ENCODE data around the gene NPC1L1. TPM values are rescaled to one million over a fixed set of nuclear protein-coding genes. Genes with fewer than 3 reads are reported as not detected.

Gene NPC1L1
- total RNA-seq, result under 1 TPM in 2 of 3 donors, not detected in 1; 0.10 to 0.16 TPM
- not detected for total RNA-seq (2013)

- intact Hi-C loops (cut with micrococcal nuclease), result no loop called here
- Histone ChIP-seq H3K27ac (ENCODE audit: low read length) (no peak within 1 kb of the TSS), H3K4me3 (ENCODE audit: low read length) (no peak within 1 kb of the TSS), H3K4me1 (ENCODE audit: control insufficient read depth, insufficient read depth, low read length) (no peaks in the 10 kb centered on the region), H3K9me3 (ENCODE audit: control insufficient read depth, insufficient read depth, low read length) (no peaks in the 10 kb centered on the region), H3K36me3 (ENCODE audit: control insufficient read depth, insufficient read depth, low read length) (no peaks in the 10 kb centered on the region), H3K27me3 (ENCODE audit: control insufficient read depth, insufficient read depth, low read length) (no peaks in the 10 kb centered on the region)
- 91% methylated on average over 20 of the region's 20 CpGs for WGBS (ENCODE audit: insufficient coverage)
- Mint-ChIP-seq H3K4me3 (no peak within 1 kb of the TSS), H3K27ac (no peak within 1 kb of the TSS), H3K4me1 (no peaks in the 10 kb centered on the region), H3K36me3 (no peaks in the 10 kb centered on the region), H3K27me3 (ENCODE audit: low read depth in 2 of 2) (no peaks in the 10 kb centered on the region), H3K9me3 (no peaks in the 10 kb centered on the region)
- DNase-seq (no peak), ATAC-seq (no peak)
- no peak for TF ChIP-seq CTCF (IDR thresholded peaks at IDR 0.05)
Measured at GRCh38 chr7:44541028-44541869, at the start of gene NPC1L1. Gene NPC1L1, minus strand, starts transcription at chr7:44541330. Its CDS starts 71 bp downstream, at chr7:44541259.

GRCh38 chr7:44590910-44591309, 49.8 kb upstream of the NPC1L1 start:
- H3K9me3 Mint-ChIP-seq, result no peaks in the 10 kb centered on the region
- H3K36me3 ChIP-seq (ENCODE audit: control insufficient read depth, insufficient read depth, low read length), result no peaks in the 10 kb centered on the region
- peaks cover 3 to 7% of the 10 kb centered on the region in 2 donors for H3K4me1 Mint-ChIP-seq
- H3K27ac Mint-ChIP-seq, result no peak overlapping the region
- no peaks in the 10 kb centered on the region for H3K9me3 ChIP-seq (ENCODE audit: control insufficient read depth, insufficient read depth, low read length)
- H3K27me3 Mint-ChIP-seq (ENCODE audit: low read depth in 2 of 2), result peaks cover 0 to 10% of the 10 kb centered on the region in 2 donors
- intact Hi-C loops (cut with micrococcal nuclease), result no loop called here
- DNase-seq (no peak), ATAC-seq (no peak)
- H3K4me3 Mint-ChIP-seq, result no peak overlapping the region
- H3K4me1 ChIP-seq (ENCODE audit: control insufficient read depth, insufficient read depth, low read length), result peaks cover 4% of the 10 kb centered on the region
- no peak overlapping the region for H3K27ac ChIP-seq (ENCODE audit: low read length)
- no peak overlapping the region for H3K4me3 ChIP-seq (ENCODE audit: low read length)
- no peaks in the 10 kb centered on the region for H3K27me3 ChIP-seq (ENCODE audit: control insufficient read depth, insufficient read depth, low read length)
- 100% methylated on average over 1 of the region's 1 CpG for WGBS (ENCODE audit: insufficient coverage)
- no peaks in the 10 kb centered on the region for H3K36me3 Mint-ChIP-seq
- TF ChIP-seq CTCF (IDR thresholded peaks at IDR 0.05), result no peak

- Histone ChIP-seq H3K9me3 (ENCODE audit: control insufficient read depth, insufficient read depth, low read length) (no peaks in the 10 kb centered on the region), H3K36me3 (ENCODE audit: control insufficient read depth, insufficient read depth, low read length) (no peaks in the 10 kb centered on the region)
- intact Hi-C loops (cut with micrococcal nuclease), result loop anchor here (1.0 to 5.0 kb wide), 3 partner anchors 334 to 674 kb away; no protein-coding TSS in a partner anchor
Measured at GRCh38 chr7:44587843-44588711, 46.9 kb upstream of the NPC1L1 start.

More at GRCh38 chr7:44587843-44588711, 46.9 kb upstream of the NPC1L1 start:
- ATAC-seq (peak; percentile 76 to 92 (median 79)), DNase-seq (peak; percentile 43 to 81)
- Histone ChIP-seq H3K27me3 (ENCODE audit: control insufficient read depth, insufficient read depth, low read length) (no peaks in the 10 kb centered on the region), H3K27ac (ENCODE audit: low read length) (no peak overlapping the region), H3K4me3 (ENCODE audit: low read length) (no peak overlapping the region), H3K4me1 (ENCODE audit: control insufficient read depth, insufficient read depth, low read length) (peaks cover 5% of the 10 kb centered on the region)
- peak; percentile 74 for TF ChIP-seq CTCF (IDR thresholded peaks at IDR 0.05)
- H3K27me3 Mint-ChIP-seq (ENCODE audit: low read depth in 2 of 2), result peaks cover 0 to 2% of the 10 kb centered on the region in 2 donors
- H3K4me1 Mint-ChIP-seq, result peaks cover 4 to 8% of the 10 kb centered on the region in 2 donors
- H3K4me3 Mint-ChIP-seq, result no peak overlapping the region
- peak overlapping the region in 1 of 2 donors; percentile 12 for H3K27ac Mint-ChIP-seq
- no peaks in the 10 kb centered on the region for H3K9me3 Mint-ChIP-seq
- H3K36me3 Mint-ChIP-seq, result no peaks in the 10 kb centered on the region
- 4% methylated on average over 4 of the region's 6 CpGs for WGBS (ENCODE audit: insufficient coverage)

All from natural killer cell (primary cell).